DMS 273 (cell line): ENCODE results near the gene ARX.

Experiments
- DNase-seq: peaks from one replicate; lab custom pipeline; 2025; ENCODE audit not compliant: unreplicated experiment; lab: John Stamatoyannopoulos, UW

Gene ARX

GRCh38 chrX:25015486-25016360 lies at the start of gene ARX:
Gene ARX, minus strand, starts transcription at chrX:25015965. Its CDS starts 228 bp downstream, at chrX:25015737.
- DNase-seq = peak; percentile 91

- DNase-seq = no peak
Observed at GRCh38 chrX:25059273-25059672, 43.5 kb upstream of the ARX start.

DNA sequence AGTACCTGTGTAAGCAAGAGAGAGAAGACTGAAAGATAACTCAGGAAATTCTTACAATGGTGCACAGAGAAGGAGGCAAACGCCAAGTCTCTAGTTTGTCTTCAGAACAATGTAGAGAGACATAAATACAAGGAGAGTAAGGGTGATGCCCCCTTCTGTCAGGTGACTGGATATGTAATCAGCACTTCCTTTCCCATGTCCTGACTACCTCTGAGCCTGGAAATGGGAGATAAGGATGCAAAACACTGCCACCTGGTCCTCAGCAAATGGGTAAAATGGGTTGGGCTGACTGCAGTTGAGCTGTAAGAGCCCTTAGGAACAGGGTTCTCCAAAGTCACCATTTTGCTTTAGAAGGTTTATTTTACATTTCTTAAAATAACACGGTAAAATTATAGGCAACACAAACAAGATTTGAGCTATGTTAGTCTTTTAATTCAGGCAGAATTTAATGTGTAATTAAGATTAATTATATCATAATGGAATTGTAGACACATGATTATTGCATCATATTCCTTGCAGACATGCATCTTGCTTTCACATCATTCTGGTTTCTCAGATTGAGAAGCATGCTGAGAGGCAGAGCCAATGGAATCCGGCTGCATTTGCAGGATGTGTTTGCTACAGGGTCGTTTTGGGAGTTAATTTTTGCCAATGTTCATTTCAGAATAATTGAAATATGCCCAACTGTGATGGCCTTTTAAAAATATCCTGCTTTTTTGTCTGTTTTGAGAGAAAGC lies 37.2 kb upstream of the ARX start:
- no peak for DNase-seq

DNA sequence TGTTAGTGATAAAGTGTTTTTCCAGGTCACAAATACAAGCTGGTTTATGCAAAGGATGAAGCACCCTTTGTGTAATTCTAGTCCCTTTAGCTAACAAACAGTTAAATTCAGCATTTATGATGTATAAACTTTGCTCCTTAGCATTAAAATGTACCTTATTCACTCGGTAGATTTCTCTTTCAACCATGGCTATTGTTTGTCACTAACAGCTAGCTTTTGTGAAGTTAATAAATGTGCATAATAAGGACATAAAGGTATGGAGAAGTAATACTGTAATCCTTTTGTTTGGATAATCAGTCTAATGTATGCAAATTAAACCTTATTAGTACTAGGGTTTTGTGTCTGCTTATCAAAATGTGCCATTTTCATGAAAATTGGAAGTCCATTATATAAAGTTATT lies 34.2 kb upstream of the ARX start:
- no peak for DNase-seq

DNA sequence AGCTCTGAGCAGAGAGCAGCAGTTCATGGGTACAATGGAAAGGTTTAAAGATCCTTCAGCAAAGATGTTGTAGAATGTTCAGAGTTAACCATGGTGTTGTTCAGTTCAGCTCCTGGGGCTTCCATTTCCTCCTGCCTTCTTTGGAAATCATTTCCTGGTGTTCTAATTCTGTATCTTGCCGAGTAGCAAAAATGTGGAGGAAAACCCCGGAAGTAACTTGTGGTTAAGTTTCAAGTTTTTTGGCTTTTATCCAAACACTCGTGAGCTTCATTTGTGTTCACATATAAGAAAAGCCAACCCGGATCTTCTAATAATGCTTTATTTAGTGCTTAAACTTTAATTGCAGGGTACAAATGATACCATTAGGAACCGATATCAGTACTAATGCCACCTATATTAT lies 33.6 kb upstream of the ARX start:
- DNase-seq = no peak

DNA sequence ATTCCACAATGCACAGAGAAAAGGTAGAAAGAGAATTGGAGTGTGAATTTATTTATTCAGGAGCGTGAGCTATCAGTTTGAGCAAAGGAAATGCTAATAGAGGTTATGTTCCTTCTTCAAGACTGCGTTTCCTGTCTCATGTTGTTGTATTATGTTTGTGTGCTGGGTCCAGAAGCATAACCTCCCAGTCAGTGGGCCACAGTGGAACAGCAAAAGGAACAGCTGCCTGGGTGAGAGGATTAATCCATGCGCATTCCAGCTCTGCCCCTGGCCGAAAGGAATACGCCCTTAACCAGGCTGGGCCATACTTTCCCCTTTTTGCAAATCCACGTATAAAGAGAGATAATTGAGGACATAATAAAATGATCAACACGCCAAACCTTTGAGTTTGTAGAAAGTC lies 32.4 kb upstream of the ARX start:
- no peak for DNase-seq

GRCh38 chrX:25043192-25043591 lies 27.4 kb upstream of the ARX start:
- DNase-seq = no peak

GRCh38 chrX:25039036-25039435 lies 23.3 kb upstream of the ARX start:
- DNase-seq = no peak

DNA sequence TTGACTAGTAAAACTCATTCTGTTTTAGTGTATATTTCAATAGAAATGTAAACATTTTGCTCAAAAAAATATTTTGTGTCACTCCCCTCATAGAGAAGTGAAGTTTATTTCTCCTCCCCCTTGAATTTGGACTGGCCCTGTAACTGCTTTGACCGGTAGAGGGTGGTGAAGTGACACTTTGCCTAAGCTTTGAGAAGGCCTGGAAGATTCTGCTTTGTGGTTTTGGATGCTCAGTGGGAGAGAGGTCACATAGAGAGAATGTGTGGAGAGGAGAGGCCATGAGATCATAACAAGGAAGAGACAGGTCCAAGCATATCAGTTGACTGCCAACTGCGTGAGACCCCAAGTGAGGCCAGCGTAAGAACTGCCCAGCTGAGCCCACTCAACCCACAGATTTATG lies 19.1 kb upstream of the ARX start:
- no peak for DNase-seq

- DNase-seq = no peak
Observed at GRCh38 chrX:25029288-25029825, 13.6 kb upstream of the ARX start.

DNA sequence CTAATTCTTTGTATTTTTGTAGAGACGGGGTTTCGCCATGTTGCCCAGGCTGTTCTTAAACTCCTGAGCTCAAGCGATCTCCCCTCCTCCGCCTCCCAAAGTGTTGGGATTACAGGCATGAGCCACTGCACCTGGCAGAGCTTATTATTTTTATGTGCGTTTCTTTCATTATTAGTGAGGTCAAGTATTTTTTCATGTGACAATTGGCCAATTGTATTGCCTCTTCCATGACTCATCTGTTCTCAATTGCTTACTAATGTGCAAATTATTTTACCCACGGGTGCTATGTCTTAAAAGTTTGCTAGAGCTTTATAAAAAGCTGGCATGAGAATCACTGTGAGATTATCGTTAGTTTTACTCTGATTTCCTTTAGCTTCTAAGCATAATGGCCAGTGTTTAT lies 13.0 kb upstream of the ARX start:
- DNase-seq = no peak

GRCh38 chrX:25026576-25026975 lies 10.8 kb upstream of the ARX start:
- DNase-seq = no peak

DNA sequence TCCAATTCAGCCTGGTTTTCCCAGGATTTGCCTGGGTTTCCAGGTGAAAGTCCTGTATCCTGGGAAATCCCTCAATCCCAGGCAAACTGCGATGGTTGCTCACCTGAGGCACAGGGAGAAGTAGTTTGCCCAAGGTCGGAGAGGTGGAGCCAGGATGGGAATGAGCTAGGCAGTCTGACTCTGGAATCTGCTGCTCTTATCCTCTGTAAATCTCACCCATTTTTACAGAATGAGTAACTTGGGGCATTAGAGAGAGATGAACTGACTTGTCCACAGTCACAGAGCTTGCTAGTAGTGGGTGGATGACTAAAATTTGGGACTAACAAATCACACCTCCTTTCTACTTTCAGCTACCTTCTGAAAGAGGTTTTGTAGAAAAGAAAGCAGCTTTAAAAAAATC lies 9.8 kb upstream of the ARX start:
- DNase-seq = no peak

GRCh38 chrX:25023908-25024307 lies 8.1 kb upstream of the ARX start:
- DNase-seq = no peak

DNA sequence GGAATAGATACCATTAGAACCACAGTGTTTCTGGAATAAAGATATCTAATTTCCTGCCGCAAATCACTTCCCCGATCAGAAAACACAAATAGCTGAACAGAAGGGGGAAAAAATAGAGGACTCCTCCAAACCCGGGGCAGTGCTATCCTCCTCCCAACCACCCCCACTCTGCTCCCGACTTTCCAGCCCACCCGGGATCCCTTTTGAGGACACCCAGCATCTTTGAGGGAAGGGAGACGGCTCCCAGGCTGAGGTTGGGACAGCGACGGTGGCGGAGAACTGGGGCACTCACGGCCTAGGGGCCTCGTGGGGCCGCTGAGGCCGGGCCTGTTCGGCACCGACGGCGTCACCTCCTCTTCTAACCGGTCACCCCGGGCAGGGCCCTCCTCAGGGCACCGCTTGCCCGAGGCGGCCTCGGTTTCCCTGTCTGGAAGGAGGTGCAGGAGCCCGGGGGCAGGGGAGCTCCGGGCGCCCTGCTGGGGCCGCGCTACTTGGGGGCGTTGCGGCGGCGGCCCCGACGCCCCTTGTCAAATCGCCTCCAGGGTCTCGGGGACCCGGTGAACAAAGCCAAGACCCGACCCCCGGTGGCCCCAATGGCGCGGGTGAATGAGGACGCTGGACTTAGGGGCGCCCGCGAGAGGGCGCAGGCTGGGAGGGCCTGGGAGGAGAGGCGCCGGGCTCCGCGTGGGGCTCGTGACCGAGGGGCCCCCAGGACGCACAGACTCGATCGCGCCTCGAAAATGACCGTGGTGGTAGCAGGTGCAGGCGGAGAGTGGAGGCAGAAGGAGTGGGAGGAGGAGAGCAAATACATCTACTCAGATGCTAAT lies 6.9 kb upstream of the ARX start:
- no peak for DNase-seq

DNA sequence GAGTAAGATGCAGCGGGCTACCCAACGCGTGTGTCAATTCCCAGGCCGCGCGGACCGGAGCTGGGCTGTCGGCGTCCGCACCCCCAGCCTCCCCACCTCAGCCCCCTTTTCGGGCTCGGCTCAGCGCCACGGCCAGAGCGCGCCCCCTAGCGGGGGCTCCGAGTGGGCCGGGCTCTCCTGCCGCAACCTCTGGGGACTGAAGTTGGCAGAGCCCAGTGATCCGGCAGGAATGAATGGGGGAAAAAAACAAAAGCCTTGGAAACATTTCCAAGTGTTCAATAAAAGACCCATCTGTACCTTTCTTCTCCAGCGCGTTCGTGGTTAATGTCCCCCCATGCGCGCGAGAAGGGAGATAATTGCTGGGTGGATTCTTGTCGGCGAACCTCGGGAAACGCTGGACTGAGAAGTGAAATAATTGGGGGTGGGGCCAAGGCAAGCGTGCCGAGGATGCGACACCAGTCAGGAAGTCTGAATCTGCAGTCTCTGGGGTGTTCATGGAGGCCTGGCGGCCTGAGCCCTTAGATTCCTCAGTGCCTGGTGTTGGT lies 5.2 kb upstream of the ARX start:
- DNase-seq = peak; percentile 79

GRCh38 chrX:25020391-25020904 lies 4.7 kb upstream of the ARX start:
- DNase-seq = peak; percentile 54

DNA sequence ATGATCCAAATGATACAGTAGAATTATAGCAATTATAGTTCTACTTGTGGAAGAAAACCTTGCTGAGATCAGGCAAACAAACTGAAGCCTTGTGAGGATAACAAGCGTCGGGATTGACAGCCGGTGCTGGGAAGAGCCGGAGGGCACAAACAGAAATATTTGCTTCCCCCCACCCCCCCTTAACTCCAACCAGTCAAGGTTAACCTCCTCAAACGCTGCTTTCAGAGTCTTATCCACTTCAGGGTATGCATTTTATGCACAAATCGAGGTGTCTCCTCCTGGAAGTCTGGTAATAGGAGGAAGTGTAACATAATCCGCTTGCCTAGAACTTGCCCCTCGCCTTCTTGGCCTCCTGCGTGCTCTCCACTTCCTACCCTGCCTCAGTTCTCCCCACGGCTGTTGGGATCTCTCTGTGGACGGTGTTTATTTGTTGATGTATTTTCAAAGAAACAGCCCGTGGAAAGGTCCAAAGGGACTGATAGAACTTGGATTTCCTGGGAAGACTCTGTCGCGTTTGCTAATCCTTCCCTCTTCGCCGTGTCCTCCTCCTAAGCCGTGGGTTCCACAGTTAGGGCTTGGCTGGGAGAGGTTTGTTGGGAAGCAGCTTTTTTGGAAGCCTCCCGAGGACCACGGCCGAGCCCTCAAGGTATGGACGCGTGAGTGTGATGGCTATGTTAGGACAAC lies 4.1 kb upstream of the ARX start:
- peak; percentile 48 for DNase-seq

DNA sequence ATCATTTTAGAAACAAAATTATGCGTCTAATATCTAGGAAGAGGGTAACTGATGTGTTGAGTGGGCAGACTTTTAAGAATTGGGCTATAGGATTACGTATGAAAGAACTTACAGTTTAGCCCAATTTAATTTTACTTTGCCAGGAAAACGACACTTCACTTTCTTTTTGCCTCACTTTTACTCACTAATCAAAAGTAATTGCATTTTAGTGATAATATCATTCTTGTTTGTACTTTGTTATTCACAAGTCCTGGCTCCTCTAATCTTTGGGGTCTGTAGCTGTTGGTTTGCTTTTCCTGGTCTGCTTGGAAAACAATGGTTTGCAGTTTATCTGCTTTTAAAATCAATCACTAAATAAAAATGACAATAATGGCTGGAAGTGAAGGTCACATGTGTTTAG lies 2.9 kb upstream of the ARX start:
- DNase-seq = no peak

- peak; percentile 68 for DNase-seq
Observed at GRCh38 chrX:25017667-25018247, 2.0 kb upstream of the ARX start.
